ENCODE results near the gene ICE2. TPM values are rescaled to one million over a fixed set of nuclear protein-coding genes. Genes with fewer than 3 reads are reported as not detected.

Gene ICE2
- total and polyA plus RNA-seq, 3 experiments from 2014 or later, result 51.7 to 59.5 (median 57.5) TPM

DNA sequence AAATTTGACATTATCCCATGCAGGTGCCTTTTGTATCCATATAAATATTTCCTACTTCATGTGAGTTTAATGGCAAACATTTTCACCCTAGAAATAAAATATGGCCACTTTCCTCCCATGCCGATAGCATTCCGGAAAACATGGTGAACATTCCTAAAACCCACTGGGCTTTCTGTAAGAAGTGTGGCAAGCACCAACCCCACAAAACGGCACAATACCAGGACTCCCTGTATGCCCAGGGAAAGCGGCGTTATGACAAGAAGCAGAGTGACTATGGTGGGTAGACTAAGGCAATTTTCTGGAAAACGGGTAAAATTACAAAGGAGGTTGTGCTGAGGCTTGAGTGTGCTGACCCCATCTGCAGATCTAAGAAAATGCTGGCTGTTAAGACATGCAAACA, 88.7 kb downstream of the ICE2 start:
- H3K9me3 Mint-ChIP-seq, result no peaks in the 10 kb centered on the region
- CTCF ChIA-PET, result no interaction called here
- Histone ChIP-seq H3K36me3 (ENCODE audit: insufficient read depth, low read length) (no peaks in the 10 kb centered on the region), H3K4me1 (ENCODE audit: insufficient read depth, low read length) (peaks cover 29% of the 10 kb centered on the region), H3K27ac (ENCODE audit: low read depth, low read length) (no peak overlapping the region), H3K4me3 (ENCODE audit: low read length) (no peak overlapping the region), H3K27me3 (ENCODE audit: insufficient read depth, low read length, poor library complexity, severe bottlenecking) (no peaks in the 10 kb centered on the region), H3K9me3 (ENCODE audit: low read length) (no peaks in the 10 kb centered on the region)
- no peak for DNase-seq
- H3K36me3 Mint-ChIP-seq, result peaks cover 4 to 42% (median 4%) of the 10 kb centered on the region in 3 donors
- peak overlapping the region in 7 of 8 donors; percentile 31 to 89 (median 53) for H3K27ac Mint-ChIP-seq
- H3K4me1 Mint-ChIP-seq, result peaks cover 80 to 89% (median 88%) of the 10 kb centered on the region in 3 donors
- H3K4me3 Mint-ChIP-seq, result peak overlapping the region in 3 of 7 donors; percentile 44 to 89 (median 57)
- POLR2A ChIA-PET, result no interaction called here
- no peaks in the 10 kb centered on the region for H3K27me3 Mint-ChIP-seq

- Mint-ChIP-seq H3K4me3 (peak overlapping the region; percentile 8 to 89 (median 58)), H3K27ac (peak overlapping the region; percentile 31 to 94 (median 63)), H3K36me3 (peaks cover 3 to 40% (median 4%) of the 10 kb centered on the region in 3 donors), H3K4me1 (peaks cover 76 to 84% (median 80%) of the 10 kb centered on the region in 3 donors), H3K27me3 (no peaks in the 10 kb centered on the region), H3K9me3 (no peaks in the 10 kb centered on the region)
- Histone ChIP-seq H3K4me3 (ENCODE audit: low read length) (peak overlapping the region; percentile 2), H3K4me1 (ENCODE audit: insufficient read depth, low read length) (peaks cover 29% of the 10 kb centered on the region), H3K36me3 (ENCODE audit: insufficient read depth, low read length) (no peaks in the 10 kb centered on the region), H3K9me3 (ENCODE audit: low read length) (no peaks in the 10 kb centered on the region), H3K27ac (ENCODE audit: low read depth, low read length) (no peak overlapping the region), H3K27me3 (ENCODE audit: insufficient read depth, low read length, poor library complexity, severe bottlenecking) (no peaks in the 10 kb centered on the region)
- ChIA-PET POLR2A (no interaction called here), CTCF (no interaction called here)
- peak in 2 of 5 donors; percentile 10 to 63 for DNase-seq
These were observed 89.5 kb downstream of the ICE2 start for GRCh38 chr15:60389261-60390077.

- Histone ChIP-seq H3K27me3 (ENCODE audit: insufficient read depth, low read length, poor library complexity, severe bottlenecking) (no peaks in the 10 kb centered on the region), H3K27ac (ENCODE audit: low read depth, low read length) (no peak overlapping the region), H3K4me3 (ENCODE audit: low read length) (no peak overlapping the region), H3K4me1 (ENCODE audit: insufficient read depth, low read length) (peaks cover 19% of the 10 kb centered on the region), H3K36me3 (ENCODE audit: insufficient read depth, low read length) (peaks cover 5% of the 10 kb centered on the region), H3K9me3 (ENCODE audit: low read length) (no peaks in the 10 kb centered on the region)
- peaks cover 60 to 82% (median 67%) of the 10 kb centered on the region in 3 donors for H3K4me1 Mint-ChIP-seq
- no peaks in the 10 kb centered on the region for H3K9me3 Mint-ChIP-seq
- H3K27ac Mint-ChIP-seq, result peak overlapping the region in 4 of 8 donors; percentile 12 to 75 (median 40)
- H3K4me3 Mint-ChIP-seq, result peak overlapping the region in 3 of 7 donors; percentile 1 to 65 (median 24)
- H3K27me3 Mint-ChIP-seq, result no peaks in the 10 kb centered on the region
- ChIA-PET CTCF (no interaction called here), POLR2A (no interaction called here)
- DNase-seq, result no peak
- H3K36me3 Mint-ChIP-seq, result peaks cover 0 to 44% (median 5%) of the 10 kb centered on the region in 3 donors
These were observed 91.6 kb downstream of the ICE2 start for GRCh38 chr15:60387321-60387720.

DNA sequence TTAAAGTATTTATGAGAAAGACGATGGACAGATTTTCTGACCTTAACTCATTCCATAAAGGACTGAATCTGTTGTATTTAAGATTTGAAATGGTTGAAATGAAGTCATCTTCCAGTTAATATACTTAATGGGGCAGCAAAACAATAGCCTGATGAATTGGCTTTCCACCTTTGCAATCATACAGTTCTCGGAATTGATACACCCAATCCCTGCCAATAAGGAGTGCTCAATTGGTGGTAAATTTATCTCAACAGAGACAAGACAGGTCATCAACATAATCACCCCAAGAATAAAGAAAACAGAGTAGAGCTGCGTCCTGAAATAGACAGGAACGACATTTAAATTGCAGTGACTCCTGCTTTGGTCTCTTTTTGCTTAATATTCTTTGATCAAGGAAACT, 92.3 kb downstream of the ICE2 start:
- no peak overlapping the region for H3K27ac ChIP-seq (ENCODE audit: low read depth, low read length)
- no peak overlapping the region for H3K4me3 Mint-ChIP-seq
- no peak overlapping the region for H3K27ac Mint-ChIP-seq
- no peaks in the 10 kb centered on the region for H3K9me3 ChIP-seq (ENCODE audit: low read length)
- no peaks in the 10 kb centered on the region for H3K27me3 Mint-ChIP-seq
- POLR2A ChIA-PET, result no interaction called here
- H3K4me1 ChIP-seq (ENCODE audit: insufficient read depth, low read length), result peaks cover 17% of the 10 kb centered on the region
- H3K27me3 ChIP-seq (ENCODE audit: insufficient read depth, low read length, poor library complexity, severe bottlenecking), result no peaks in the 10 kb centered on the region
- no peak for DNase-seq
- no peaks in the 10 kb centered on the region for H3K9me3 Mint-ChIP-seq
- peaks cover 0 to 50% (median 5%) of the 10 kb centered on the region in 3 donors for H3K36me3 Mint-ChIP-seq
- CTCF ChIA-PET, result no interaction called here
- no peak overlapping the region for H3K4me3 ChIP-seq (ENCODE audit: low read length)
- H3K4me1 Mint-ChIP-seq, result peaks cover 55 to 76% (median 61%) of the 10 kb centered on the region in 3 donors
- H3K36me3 ChIP-seq (ENCODE audit: insufficient read depth, low read length), result peaks cover 5% of the 10 kb centered on the region

GRCh38 chr15:60385620-60386552, 93.1 kb downstream of the ICE2 start:
- Mint-ChIP-seq H3K36me3 (peaks cover 4 to 57% (median 9%) of the 10 kb centered on the region in 3 donors), H3K4me3 (no peak overlapping the region), H3K4me1 (peaks cover 51 to 69% (median 54%) of the 10 kb centered on the region in 3 donors), H3K27ac (no peak overlapping the region), H3K27me3 (no peaks in the 10 kb centered on the region), H3K9me3 (no peaks in the 10 kb centered on the region)
- Histone ChIP-seq H3K4me1 (ENCODE audit: insufficient read depth, low read length) (peaks cover 12% of the 10 kb centered on the region), H3K36me3 (ENCODE audit: insufficient read depth, low read length) (peaks cover 5% of the 10 kb centered on the region), H3K27ac (ENCODE audit: low read depth, low read length) (no peak overlapping the region), H3K4me3 (ENCODE audit: low read length) (no peak overlapping the region), H3K9me3 (ENCODE audit: low read length) (no peaks in the 10 kb centered on the region), H3K27me3 (ENCODE audit: insufficient read depth, low read length, poor library complexity, severe bottlenecking) (no peaks in the 10 kb centered on the region)
- POLR2A ChIA-PET, result no interaction called here
- DNase-seq, result no peak
- CTCF ChIA-PET, result no interaction called here

- peaks cover 5% of the 10 kb centered on the region for H3K36me3 ChIP-seq (ENCODE audit: insufficient read depth, low read length)
- Mint-ChIP-seq H3K36me3 (peaks cover 5 to 65% (median 11%) of the 10 kb centered on the region in 3 donors), H3K4me3 (no peak overlapping the region), H3K4me1 (peaks cover 39 to 56% (median 41%) of the 10 kb centered on the region in 3 donors), H3K9me3 (no peaks in the 10 kb centered on the region), H3K27ac (peak overlapping the region in 1 of 8 donors; percentile 48), H3K27me3 (no peaks in the 10 kb centered on the region)
- H3K4me1 ChIP-seq (ENCODE audit: insufficient read depth, low read length), result peaks cover 8% of the 10 kb centered on the region
- no peaks in the 10 kb centered on the region for H3K9me3 ChIP-seq (ENCODE audit: low read length)
- no peaks in the 10 kb centered on the region for H3K27me3 ChIP-seq (ENCODE audit: insufficient read depth, low read length, poor library complexity, severe bottlenecking)
- DNase-seq, result no peak
- no peak overlapping the region for H3K27ac ChIP-seq (ENCODE audit: low read depth, low read length)
- POLR2A ChIA-PET, result interaction anchor here (0.6 kb wide), 2 partner anchors 10 to 695 kb away, joined by 3 to 4 read pairs; no protein-coding TSS in a partner anchor
- CTCF ChIA-PET, result interaction anchor here (1.3 kb wide), 1 partner anchor 25 kb away, joined by 3 read pairs; no protein-coding TSS in a partner anchor
- H3K4me3 ChIP-seq (ENCODE audit: low read length), result no peak overlapping the region
These were observed 94.3 kb downstream of the ICE2 start for GRCh38 chr15:60384526-60385126.

- peak overlapping the region in 3 of 8 donors; percentile 11 to 48 (median 17) for H3K27ac Mint-ChIP-seq
- H3K9me3 Mint-ChIP-seq, result no peaks in the 10 kb centered on the region
- Histone ChIP-seq H3K27me3 (ENCODE audit: insufficient read depth, low read length, poor library complexity, severe bottlenecking) (no peaks in the 10 kb centered on the region), H3K9me3 (ENCODE audit: low read length) (no peaks in the 10 kb centered on the region), H3K4me1 (ENCODE audit: insufficient read depth, low read length) (peaks cover 4% of the 10 kb centered on the region), H3K36me3 (ENCODE audit: insufficient read depth, low read length) (peaks cover 5% of the 10 kb centered on the region), H3K27ac (ENCODE audit: low read depth, low read length) (no peak overlapping the region), H3K4me3 (ENCODE audit: low read length) (no peak overlapping the region)
- H3K4me1 Mint-ChIP-seq, result peaks cover 34 to 50% (median 35%) of the 10 kb centered on the region in 3 donors
- H3K27me3 Mint-ChIP-seq, result no peaks in the 10 kb centered on the region
- ChIA-PET POLR2A (no interaction called here), CTCF (interaction anchor here (1.3 kb wide), 1 partner anchor 25 kb away, joined by 3 read pairs; no protein-coding TSS in a partner anchor)
- DNase-seq, result no peak
- peaks cover 5 to 70% (median 11%) of the 10 kb centered on the region in 3 donors for H3K36me3 Mint-ChIP-seq
- H3K4me3 Mint-ChIP-seq, result no peak overlapping the region
These were observed 94.9 kb downstream of the ICE2 start for GRCh38 chr15:60384053-60384452.
